HepG2 (cell line): Measurements from ENCODE around the gene AP3D1. TPM values are rescaled to one million over a fixed set of nuclear protein-coding genes. Genes with fewer than 3 reads are reported as not detected.
A peak's percentile ranks its signal among the peaks of the same experiment; 100 is the strongest.

ENCODE experiments used
- ARID4A ChIP-seq: sonication (generic); formaldehyde crosslinking; IDR thresholded peaks from 2 replicates; pipeline ENCODE4 v1.5.0; 2020; ENCODE audit warnings: mild to moderate bottlenecking, missing genetic modification reagents, borderline replicate concordance
- DBP ChIP-seq: sonication (generic); formaldehyde crosslinking; IDR thresholded peaks from 2 replicates; pipeline ENCODE4 v1.4.0; 2020; ENCODE audit warnings: missing genetic modification reagents; ENCODE audit errors: not compliant biosample characterization
- HOXA3 ChIP-seq: sonication (generic); formaldehyde crosslinking; IDR thresholded peaks from 2 replicates; pipeline ENCODE4 v1.5.0; 2020; ENCODE audit warnings: missing genetic modification reagents
- ISL2 ChIP-seq: sonication (generic); formaldehyde crosslinking; IDR thresholded peaks from 2 replicates; pipeline ENCODE4 v1.5.0; 2020; ENCODE audit warnings: missing genetic modification reagents
- LBX2 ChIP-seq: sonication (generic); formaldehyde crosslinking; IDR thresholded peaks from 2 replicates; pipeline ENCODE4 v1.5.0; 2020; ENCODE audit warnings: missing genetic modification reagents, mild to moderate bottlenecking, borderline replicate concordance
- MLLT10 ChIP-seq: sonication (generic); formaldehyde crosslinking; IDR thresholded peaks from 2 replicates; pipeline ENCODE4 v1.4.0; 2020; ENCODE audit warnings: missing genetic modification reagents
- ZBTB3 ChIP-seq: sonication (generic); formaldehyde crosslinking; IDR thresholded peaks from 2 replicates; pipeline ENCODE4 v1.4.0; 2020; ENCODE audit warnings: low read depth, mild to moderate bottlenecking, moderate library complexity, missing genetic modification reagents, borderline replicate concordance
- ZBTB8A ChIP-seq: sonication (generic); formaldehyde crosslinking; IDR thresholded peaks from 2 replicates; pipeline ENCODE4 v1.4.0; 2020; ENCODE audit warnings: mild to moderate bottlenecking, low read depth, missing genetic modification reagents, borderline replicate concordance
- ZNF33A ChIP-seq: sonication (generic); formaldehyde crosslinking; IDR thresholded peaks from 2 replicates; pipeline ENCODE4 v1.5.1; 2020; ENCODE audit warnings: missing genetic modification reagents, mild to moderate bottlenecking, moderate library complexity, borderline replicate concordance
- ZNF589 ChIP-seq: sonication (generic); formaldehyde crosslinking; conservative IDR thresholded peaks from 2 replicates; pipeline ENCODE4 v1.8.0; 2022; ENCODE audit warnings: mild to moderate bottlenecking, moderate library complexity, missing genetic modification reagents
- ZNF841 ChIP-seq: sonication (generic); formaldehyde crosslinking; IDR thresholded peaks from 2 replicates; pipeline ENCODE4 v1.8.1; 2023; ENCODE audit warnings: missing genetic modification reagents, borderline replicate concordance
- polyA plus RNA-seq, 8 experiments: library from polyadenylated mRNA; depleted of rRNA in 3 of 8; stranded (reverse) in 7 of 8; unstranded in 1 of 8; fragments of >200 nt; fragmentation: Illumina TruSeq in 4 of 8; extraction: Trizol in 4 of 8; gene quantifications; 2 replicates each; pipeline versions ENCODE4 v1.2.1 to v1.2.3, GENCODE V29; 2011 to 2016; ENCODE audit warnings: low read depth in 4 of 8, missing spikeins in 1 of 8, mixed read lengths in 1 of 8; ENCODE audit not compliant: insufficient read depth in 1 of 8
- total RNA-seq, 5 experiments: library from RNA; depleted of rRNA; stranded (reverse); fragments of >200 nt; fragmentation: Illumina TruSeq; extraction: Trizol; gene quantifications; 2 replicates each; pipeline ENCODE4 v1.2.3, GENCODE V29; 2016; ENCODE audit warnings: low read depth in 1 of 5
- TF ChIP-seq, protein P1 (sequence below): sonication (generic); formaldehyde crosslinking; IDR thresholded peaks from 2 replicates; pipeline ENCODE4 v1.4.0; 2020; ENCODE audit warnings: mild to moderate bottlenecking, missing genetic modification reagents
- TF ChIP-seq, protein P2 (sequence below): sonication (generic); formaldehyde crosslinking; IDR thresholded peaks from 2 replicates; pipeline ENCODE4 v1.4.0; 2020; ENCODE audit warnings: mild to moderate bottlenecking, low read depth, missing genetic modification reagents
- TF ChIP-seq, protein P3 (sequence below): sonication (generic); formaldehyde crosslinking; IDR thresholded peaks from 2 replicates; pipeline ENCODE4 v1.8.0; 2022; ENCODE audit warnings: low read depth, missing genetic modification reagents
- TF ChIP-seq, protein P4 (sequence below): sonication (generic); formaldehyde crosslinking; IDR thresholded peaks from 2 replicates; pipeline ENCODE4 v1.5.0; 2020; ENCODE audit warnings: mild to moderate bottlenecking, missing genetic modification reagents, borderline replicate concordance

AP3D1 gene
- total and polyA plus RNA-seq, 2 of the 13 experiments (the other 11 are each of a cell fraction or from before 2014, with no cell fraction given), result 68.0 to 82.6 TPM

DNA sequence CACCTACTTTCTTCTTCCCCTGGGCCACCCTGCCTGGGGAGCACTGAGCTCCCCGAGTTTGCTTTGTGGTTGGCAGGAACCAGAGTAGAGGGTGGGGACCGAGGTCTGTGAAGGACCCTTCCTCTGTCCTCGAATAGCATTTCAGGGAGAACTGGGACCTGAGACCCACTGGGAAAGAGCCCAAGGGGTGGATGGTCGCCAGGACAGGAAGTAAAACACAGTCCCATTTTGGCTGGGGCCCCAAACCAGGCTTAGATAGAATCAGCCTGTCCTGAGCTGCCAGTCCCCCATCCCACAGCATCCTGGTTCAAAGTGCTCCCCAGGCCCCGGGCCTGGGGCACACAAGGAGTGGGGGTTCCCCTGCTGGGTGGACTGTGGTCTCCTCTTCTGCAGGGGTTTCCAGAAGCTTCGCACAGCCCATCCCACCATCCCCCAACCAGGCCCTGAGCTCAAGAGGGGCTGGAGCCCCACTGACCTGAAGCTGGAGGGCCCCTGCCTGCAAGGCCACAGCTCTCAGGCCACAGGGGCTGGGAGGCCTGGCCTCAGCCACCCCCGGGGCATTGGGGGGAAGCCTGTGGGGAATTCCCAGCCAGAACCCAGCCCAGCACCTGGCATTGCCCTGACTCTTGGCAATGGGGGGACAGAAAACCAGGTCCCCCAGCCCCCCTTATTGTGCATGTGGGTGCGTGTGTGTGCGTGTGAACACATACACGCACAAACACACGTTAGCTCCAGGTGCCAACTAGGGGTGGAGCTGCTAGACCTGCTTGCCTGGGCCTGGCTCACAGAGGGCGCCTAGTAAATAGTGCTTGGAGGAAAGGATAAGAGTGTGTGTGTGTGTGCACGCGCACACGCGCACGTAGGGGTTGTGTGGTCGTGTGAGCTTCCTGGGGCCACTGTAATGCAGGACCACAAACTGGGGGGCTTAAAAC lies 99.3 kb downstream of the AP3D1 start (continued):
- TF ChIP-seq ARID4A (CRISPR knock-in tag) (peak; percentile 9; the same call in 1 of the 2 replicates), ZNF841 (CRISPR knock-in tag) (no peak), ZBTB3 (CRISPR knock-in tag) (no peak), ISL2 (no peak), HOXA3 (CRISPR knock-in tag) (peak; percentile 31; the same call in 1 of the 2 replicates), MLLT10 (CRISPR knock-in tag) (no peak), ZBTB8A (CRISPR knock-in tag) (no peak), LBX2 (CRISPR knock-in tag) (no peak), ZNF589 (CRISPR knock-in tag) (no peak), ZNF33A (CRISPR knock-in tag) (no peak), DBP (CRISPR knock-in tag) (no peak)
- TF ChIP-seq, protein P1, sequence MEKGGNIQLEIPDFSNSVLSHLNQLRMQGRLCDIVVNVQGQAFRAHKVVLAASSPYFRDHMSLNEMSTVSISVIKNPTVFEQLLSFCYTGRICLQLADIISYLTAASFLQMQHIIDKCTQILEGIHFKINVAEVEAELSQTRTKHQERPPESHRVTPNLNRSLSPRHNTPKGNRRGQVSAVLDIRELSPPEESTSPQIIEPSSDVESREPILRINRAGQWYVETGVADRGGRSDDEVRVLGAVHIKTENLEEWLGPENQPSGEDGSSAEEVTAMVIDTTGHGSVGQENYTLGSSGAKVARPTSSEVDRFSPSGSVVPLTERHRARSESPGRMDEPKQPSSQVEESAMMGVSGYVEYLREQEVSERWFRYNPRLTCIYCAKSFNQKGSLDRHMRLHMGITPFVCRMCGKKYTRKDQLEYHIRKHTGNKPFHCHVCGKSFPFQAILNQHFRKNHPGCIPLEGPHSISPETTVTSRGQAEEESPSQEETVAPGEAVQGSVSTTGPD (CRISPR knock-in tag), result no peak
- TF ChIP-seq, protein P2, sequence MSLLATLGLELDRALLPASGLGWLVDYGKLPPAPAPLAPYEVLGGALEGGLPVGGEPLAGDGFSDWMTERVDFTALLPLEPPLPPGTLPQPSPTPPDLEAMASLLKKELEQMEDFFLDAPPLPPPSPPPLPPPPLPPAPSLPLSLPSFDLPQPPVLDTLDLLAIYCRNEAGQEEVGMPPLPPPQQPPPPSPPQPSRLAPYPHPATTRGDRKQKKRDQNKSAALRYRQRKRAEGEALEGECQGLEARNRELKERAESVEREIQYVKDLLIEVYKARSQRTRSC (CRISPR knock-in tag), result no peak
- TF ChIP-seq, protein P3, sequence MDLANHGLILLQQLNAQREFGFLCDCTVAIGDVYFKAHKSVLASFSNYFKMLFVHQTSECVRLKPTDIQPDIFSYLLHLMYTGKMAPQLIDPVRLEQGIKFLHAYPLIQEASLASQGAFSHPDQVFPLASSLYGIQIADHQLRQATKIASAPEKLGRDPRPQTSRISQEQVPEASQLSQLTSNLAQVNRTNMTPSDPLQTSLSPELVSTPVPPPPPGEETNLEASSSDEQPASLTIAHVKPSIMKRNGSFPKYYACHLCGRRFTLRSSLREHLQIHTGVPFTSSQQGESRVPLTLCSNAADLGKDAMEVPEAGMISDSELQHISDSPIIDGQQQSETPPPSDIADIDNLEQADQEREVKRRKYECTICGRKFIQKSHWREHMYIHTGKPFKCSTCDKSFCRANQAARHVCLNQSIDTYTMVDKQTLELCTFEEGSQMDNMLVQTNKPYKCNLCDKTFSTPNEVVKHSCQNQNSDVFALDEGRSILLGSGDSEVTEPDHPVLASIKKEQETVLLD (CRISPR knock-in tag), result no peak
- TF ChIP-seq, protein P4, sequence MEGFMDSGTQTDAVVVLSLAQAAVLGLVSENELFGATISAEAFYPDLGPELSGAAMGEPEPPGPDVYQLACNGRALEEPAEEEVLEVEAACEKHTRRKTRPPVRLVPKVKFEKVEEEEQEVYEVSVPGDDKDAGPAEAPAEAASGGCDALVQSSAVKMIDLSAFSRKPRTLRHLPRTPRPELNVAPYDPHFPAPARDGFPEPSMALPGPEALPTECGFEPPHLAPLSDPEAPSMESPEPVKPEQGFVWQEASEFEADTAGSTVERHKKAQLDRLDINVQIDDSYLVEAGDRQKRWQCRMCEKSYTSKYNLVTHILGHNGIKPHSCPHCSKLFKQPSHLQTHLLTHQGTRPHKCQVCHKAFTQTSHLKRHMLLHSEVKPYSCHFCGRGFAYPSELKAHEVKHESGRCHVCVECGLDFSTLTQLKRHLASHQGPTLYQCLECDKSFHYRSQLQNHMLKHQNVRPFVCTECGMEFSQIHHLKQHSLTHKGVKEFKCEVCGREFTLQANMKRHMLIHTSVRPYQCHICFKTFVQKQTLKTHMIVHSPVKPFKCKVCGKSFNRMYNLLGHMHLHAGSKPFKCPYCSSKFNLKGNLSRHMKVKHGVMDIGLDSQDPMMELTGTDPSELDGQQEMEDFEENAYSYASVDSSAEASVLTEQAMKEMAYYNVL (CRISPR knock-in tag), result no peak
